HepG2 (cell line): ENCODE results near the gene PYHIN1. TPM values are rescaled to one million over a fixed set of nuclear protein-coding genes. Genes with fewer than 3 reads are reported as not detected.

Source experiments
- HDAC2 ChIP-seq: sonication (generic); formaldehyde crosslinking; IDR thresholded peaks from 2 replicates; pipeline ENCODE4 v1.4.0; 2020; ENCODE audit warnings: missing genetic modification reagents
- HOXA7 ChIP-seq: sonication (generic); formaldehyde crosslinking; IDR thresholded peaks from 2 replicates; pipeline ENCODE4 v1.8.1; 2022; ENCODE audit warnings: mild to moderate bottlenecking, missing genetic modification reagents, moderate library complexity
- MTF1 ChIP-seq: sonication (generic); formaldehyde crosslinking; IDR thresholded peaks from 2 replicates; pipeline ENCODE4 v1.5.0; 2020; ENCODE audit warnings: missing genetic modification reagents
- NCOA5 ChIP-seq: sonication (generic); formaldehyde crosslinking; IDR thresholded peaks from 2 replicates; pipeline ENCODE4 v1.4.0; 2020; ENCODE audit warnings: missing genetic modification reagents
- NFIB ChIP-seq: sonication (generic); formaldehyde crosslinking; IDR thresholded peaks from 2 replicates; pipeline ENCODE4 v1.9.0; 2021; ENCODE audit warnings: missing genetic modification reagents, mild to moderate bottlenecking, borderline replicate concordance
- TBP ChIP-seq: sonication (generic); formaldehyde crosslinking; IDR thresholded peaks from 2 replicates; pipeline ENCODE4 v1.5.0; 2020; ENCODE audit warnings: missing genetic modification reagents
- U2AF1 ChIP-seq: fragments of 200-400 bp; formaldehyde crosslinking; optimal IDR thresholded peaks from 2 replicates; pipeline ENCODE3; 2017; ENCODE audit warnings: mild to moderate bottlenecking, low read depth, low read length
- ZNF138 ChIP-seq: sonication (generic); formaldehyde crosslinking; IDR thresholded peaks from 2 replicates; pipeline ENCODE4 v1.5.0; 2020; ENCODE audit warnings: mild to moderate bottlenecking, low read depth, missing genetic modification reagents
- ZNF782 ChIP-seq: sonication (generic); formaldehyde crosslinking; IDR thresholded peaks from 2 replicates; pipeline ENCODE4 v1.4.0; 2020; ENCODE audit warnings: missing genetic modification reagents, mild to moderate bottlenecking, borderline replicate concordance
- polyA plus RNA-seq, 8 experiments: library from polyadenylated mRNA; depleted of rRNA in 3 of 8; stranded (reverse) in 7 of 8; unstranded in 1 of 8; fragments of >200 nt; fragmentation: Illumina TruSeq in 4 of 8; extraction: Trizol in 4 of 8; gene quantifications; 2 replicates each; pipeline versions ENCODE4 v1.2.1 to v1.2.3, GENCODE V29; 2011 to 2016; ENCODE audit warnings: low read depth in 4 of 8, missing spikeins in 1 of 8, mixed read lengths in 1 of 8; ENCODE audit not compliant: insufficient read depth in 1 of 8
- total RNA-seq, 5 experiments: library from RNA; depleted of rRNA; stranded (reverse); fragments of >200 nt; fragmentation: Illumina TruSeq; extraction: Trizol; gene quantifications; 2 replicates each; pipeline ENCODE4 v1.2.3, GENCODE V29; 2016; ENCODE audit warnings: low read depth in 1 of 5
- TF ChIP-seq, protein P1 (sequence below): sonication (generic); formaldehyde crosslinking; IDR thresholded peaks from 2 replicates; pipeline ENCODE4 v1.5.0; 2020; ENCODE audit warnings: mild to moderate bottlenecking, missing genetic modification reagents, borderline replicate concordance

The PYHIN1 gene
- total and polyA plus RNA-seq, 2 of the 13 experiments (the other 11 are each of a cell fraction or from before 2014, with no cell fraction given), result not detected

DNA sequence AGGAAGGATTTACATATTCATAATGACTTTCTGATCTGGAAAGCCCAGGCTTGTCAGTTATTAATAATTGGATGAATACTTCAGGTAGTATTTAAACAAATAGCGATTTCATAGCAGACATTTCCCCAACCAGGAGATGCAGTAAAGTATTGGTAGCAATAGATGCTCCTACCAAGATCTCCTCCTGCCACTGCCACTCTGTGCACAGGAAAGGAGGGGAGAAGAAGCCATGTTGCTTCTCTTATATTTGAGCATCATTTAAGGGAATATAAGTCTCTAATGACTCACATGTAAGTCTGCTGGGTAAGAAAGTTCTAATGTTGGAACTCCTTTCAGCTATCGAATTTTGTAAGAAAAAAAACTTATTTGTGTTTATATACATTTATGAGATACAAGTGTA, 77.9 kb downstream of the PYHIN1 start (continued):
- TF ChIP-seq, protein P1, sequence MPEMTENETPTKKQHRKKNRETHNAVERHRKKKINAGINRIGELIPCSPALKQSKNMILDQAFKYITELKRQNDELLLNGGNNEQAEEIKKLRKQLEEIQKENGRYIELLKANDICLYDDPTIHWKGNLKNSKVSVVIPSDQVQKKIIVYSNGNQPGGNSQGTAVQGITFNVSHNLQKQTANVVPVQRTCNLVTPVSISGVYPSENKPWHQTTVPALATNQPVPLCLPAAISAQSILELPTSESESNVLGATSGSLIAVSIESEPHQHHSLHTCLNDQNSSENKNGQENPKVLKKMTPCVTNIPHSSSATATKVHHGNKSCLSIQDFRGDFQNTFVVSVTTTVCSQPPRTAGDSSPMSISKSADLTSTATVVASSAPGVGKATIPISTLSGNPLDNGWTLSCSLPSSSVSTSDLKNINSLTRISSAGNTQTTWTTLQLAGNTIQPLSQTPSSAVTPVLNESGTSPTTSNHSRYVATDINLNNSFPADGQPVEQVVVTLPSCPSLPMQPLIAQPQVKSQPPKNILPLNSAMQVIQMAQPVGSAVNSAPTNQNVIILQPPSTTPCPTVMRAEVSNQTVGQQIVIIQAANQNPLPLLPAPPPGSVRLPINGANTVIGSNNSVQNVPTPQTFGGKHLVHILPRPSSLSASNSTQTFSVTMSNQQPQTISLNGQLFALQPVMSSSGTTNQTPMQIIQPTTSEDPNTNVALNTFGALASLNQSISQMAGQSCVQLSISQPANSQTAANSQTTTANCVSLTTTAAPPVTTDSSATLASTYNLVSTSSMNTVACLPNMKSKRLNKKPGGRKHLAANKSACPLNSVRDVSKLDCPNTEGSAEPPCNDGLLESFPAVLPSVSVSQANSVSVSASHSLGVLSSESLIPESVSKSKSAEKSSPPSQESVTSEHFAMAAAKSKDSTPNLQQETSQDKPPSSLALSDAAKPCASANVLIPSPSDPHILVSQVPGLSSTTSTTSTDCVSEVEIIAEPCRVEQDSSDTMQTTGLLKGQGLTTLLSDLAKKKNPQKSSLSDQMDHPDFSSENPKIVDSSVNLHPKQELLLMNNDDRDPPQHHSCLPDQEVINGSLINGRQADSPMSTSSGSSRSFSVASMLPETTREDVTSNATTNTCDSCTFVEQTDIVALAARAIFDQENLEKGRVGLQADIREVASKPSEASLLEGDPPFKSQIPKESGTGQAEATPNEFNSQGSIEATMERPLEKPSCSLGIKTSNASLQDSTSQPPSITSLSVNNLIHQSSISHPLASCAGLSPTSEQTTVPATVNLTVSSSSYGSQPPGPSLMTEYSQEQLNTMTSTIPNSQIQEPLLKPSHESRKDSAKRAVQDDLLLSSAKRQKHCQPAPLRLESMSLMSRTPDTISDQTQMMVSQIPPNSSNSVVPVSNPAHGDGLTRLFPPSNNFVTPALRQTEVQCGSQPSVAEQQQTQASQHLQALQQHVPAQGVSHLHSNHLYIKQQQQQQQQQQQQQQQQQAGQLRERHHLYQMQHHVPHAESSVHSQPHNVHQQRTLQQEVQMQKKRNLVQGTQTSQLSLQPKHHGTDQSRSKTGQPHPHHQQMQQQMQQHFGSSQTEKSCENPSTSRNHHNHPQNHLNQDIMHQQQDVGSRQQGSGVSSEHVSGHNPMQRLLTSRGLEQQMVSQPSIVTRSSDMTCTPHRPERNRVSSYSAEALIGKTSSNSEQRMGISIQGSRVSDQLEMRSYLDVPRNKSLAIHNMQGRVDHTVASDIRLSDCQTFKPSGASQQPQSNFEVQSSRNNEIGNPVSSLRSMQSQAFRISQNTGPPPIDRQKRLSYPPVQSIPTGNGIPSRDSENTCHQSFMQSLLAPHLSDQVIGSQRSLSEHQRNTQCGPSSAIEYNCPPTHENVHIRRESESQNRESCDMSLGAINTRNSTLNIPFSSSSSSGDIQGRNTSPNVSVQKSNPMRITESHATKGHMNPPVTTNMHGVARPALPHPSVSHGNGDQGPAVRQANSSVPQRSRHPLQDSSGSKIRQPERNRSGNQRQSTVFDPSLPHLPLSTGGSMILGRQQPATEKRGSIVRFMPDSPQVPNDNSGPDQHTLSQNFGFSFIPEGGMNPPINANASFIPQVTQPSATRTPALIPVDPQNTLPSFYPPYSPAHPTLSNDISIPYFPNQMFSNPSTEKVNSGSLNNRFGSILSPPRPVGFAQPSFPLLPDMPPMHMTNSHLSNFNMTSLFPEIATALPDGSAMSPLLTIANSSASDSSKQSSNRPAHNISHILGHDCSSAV (CRISPR knock-in tag), result no peak
- no peak for TF ChIP-seq NFIB (CRISPR knock-in tag)
- no peak for TF ChIP-seq HDAC2 (CRISPR knock-in tag)
- TF ChIP-seq NCOA5 (CRISPR knock-in tag), result no peak
- no peak for TF ChIP-seq U2AF1
- no peak for TF ChIP-seq ZNF782 (CRISPR knock-in tag)
- TF ChIP-seq TBP (CRISPR knock-in tag), result no peak
- no peak for TF ChIP-seq MTF1
- TF ChIP-seq ZNF138 (CRISPR knock-in tag), result no peak
- no peak for TF ChIP-seq HOXA7 (CRISPR knock-in tag)
